GM18499 (cell line): ENCODE results near the gene FCRL5.
"Not testable (repeated sequence)": the region's sequence is repeated elsewhere in the genome, so short reads cannot be mapped to it uniquely, and the experiment has no call there.

ENCODE experiments used
- ATAC-seq: cut with Tn5 transposase; IDR thresholded peaks from one replicate; pipeline ENCODE4 v1.9.1; 2021; ENCODE audit warnings: moderate number of reproducible peaks; ENCODE audit not compliant: insufficient read depth, unreplicated experiment

Gene FCRL5

DNA sequence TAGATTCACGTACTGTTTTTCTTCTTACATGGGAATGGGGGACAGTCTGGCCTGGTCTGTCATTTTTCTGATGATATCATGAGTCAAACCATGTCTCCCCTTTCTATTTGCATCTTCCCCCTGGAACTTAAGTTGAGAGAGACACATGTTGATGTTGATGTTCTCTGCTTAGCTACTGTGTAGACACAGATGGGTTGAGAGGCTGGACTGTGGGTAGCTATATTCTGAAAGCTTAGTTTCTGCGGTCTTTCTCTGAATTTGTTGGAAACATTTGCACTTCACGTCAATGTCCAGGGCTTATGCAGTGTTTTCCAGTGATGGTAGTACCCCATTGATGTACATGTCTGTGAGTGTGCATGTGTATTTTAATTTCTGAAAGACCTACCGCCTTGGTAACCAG, 58.2 kb downstream of the FCRL5 start:
- ATAC-seq = no peak

DNA sequence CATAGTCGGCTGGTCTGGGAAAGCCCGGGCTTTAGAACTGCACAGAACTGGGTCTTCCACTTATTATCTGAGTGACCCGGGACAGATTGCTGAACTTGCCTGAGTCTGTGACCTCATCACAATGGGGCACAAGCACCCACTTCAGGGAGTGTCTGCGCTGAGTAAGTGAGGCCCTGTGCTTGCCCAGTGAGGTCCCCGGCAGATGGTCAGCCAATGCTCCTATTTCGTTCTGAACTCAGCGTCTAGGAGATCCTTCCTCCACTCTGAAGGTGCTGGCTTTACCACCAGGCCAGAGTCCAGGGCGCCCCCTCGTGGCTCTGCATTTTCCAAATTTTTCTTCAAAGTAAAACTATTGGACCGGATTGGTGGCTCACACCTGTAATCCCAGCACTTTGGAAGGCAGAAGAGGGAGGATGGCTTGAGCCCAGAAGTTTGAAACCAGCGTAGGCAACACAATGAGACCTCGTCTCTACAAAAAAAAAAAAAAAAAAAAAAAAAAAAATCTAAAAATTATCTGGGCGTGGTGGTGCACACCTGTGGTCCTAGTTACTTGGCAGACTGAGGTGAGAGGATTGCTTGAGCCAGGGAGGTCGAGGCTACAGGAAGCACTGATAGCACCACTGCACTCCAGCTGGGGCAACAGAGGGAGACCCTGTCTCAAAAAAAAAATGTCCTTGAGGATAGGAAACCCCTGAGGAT, 61.7 kb downstream of the FCRL5 start:
- no peak for ATAC-seq

DNA sequence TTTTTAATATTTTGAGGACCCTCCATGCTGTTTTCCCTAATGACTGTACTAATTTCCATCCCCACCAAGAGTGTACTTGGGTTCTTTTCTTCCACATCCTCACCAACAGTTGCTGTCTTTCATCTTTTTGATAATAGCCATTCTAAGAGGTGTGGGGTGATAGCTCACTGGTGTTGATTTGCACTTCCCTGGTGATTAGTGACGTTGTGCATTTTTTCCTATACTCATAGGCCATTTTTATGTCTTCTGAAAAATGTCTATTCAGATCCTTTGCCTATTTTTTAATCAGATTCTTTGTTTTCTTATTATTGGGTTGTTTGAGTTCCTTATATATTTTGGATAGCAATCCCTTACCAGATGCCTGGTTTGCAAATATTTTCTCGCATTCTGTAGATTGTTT, 64.2 kb downstream of the FCRL5 start:
- no peak for ATAC-seq

DNA sequence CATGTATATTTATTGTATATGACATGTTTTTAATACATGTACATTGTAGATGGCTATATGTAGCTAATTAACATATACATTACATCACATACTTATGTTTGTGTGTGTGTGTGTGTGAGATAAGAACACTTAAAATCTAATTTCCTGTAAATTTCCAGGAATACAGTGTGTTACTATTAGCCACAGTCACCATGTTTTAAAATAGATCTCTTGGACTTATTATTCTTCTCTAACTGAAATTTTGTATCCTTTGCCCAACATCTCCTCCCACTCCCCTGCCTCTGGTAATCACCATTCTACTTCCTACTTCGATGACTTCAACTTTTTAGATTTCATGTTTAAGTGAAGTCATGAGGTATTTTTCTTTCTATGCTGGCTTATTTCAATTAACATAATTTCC, 64.8 kb downstream of the FCRL5 start:
- no peak for ATAC-seq

DNA sequence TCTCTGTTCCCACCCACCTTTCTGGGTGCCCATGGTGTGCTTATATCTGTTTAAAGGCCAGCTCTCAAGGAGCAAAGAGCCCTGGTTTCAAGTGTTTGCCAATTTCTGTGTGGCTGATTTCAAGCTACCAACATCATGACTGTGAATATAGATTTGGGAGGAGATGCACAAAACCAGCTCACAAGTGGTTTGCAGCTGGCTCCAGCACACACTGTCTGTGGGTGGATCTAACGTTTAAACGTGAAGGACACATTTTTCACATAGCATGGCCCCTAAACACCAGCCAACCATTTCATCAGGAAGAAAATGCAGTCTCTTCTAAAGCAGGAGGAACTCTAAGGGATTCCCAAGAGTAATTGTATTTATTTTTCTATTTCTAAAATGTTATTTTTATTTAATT, 65.2 kb downstream of the FCRL5 start:
- no peak for ATAC-seq

DNA sequence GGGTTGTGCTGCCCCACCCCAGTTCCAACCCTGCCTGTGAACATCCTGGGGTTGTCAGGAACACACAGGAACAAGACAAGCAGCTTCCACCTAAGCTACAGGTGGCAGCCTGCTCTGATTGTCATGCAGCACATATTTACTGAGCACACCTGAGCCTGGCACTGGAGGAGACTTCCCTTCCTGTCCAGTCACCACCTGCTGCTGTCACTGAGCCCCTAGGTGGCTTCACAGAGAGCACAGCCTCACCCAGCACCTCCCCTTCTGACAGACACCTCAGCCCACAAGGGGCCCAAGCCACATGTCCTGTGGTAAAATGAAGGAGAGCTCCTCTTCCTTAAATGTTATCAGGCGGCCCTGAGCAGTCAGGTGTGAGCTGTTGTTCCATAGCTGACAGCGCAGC, 65.9 kb downstream of the FCRL5 start:
- ATAC-seq = not testable (repeated sequence)

DNA sequence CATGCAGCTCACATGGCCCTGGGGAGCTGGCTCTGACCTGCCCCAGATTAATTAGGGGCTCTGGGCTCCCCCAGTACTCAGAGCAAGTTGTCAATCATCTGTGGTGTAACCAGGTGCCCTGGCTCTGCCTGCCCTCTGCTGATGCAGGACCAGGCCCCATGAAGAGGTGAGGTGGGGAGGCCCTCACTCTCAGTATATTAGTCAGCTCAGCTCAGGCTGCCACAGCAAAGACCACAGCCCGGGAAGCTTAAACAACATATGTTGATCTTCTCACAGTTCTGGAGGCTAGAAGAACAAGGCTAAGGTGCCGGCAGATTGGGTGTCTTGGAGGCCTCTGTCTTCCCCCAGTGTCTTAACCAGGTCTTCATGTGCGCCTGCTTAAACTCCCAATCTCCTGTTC, 66.5 kb downstream of the FCRL5 start:
- ATAC-seq = no peak

DNA sequence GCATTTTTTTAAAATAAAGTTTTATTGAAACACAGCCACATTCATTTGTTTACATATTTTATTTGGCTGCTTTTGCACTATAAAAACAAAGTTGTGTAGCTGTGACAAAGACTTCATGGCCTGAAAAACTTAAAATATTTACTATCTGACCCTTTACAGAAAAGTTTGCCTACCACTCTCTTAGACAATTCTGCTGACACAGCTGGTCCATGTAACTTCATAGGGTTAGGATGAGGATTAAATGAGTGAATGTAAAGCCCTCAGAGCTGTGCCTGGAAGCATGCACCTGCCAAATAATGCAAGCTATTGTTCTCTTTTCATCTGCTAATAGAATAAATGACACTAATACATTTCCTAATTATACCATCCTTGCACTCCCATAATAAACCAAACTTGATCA, 67.7 kb downstream of the FCRL5 start:
- no peak for ATAC-seq

DNA sequence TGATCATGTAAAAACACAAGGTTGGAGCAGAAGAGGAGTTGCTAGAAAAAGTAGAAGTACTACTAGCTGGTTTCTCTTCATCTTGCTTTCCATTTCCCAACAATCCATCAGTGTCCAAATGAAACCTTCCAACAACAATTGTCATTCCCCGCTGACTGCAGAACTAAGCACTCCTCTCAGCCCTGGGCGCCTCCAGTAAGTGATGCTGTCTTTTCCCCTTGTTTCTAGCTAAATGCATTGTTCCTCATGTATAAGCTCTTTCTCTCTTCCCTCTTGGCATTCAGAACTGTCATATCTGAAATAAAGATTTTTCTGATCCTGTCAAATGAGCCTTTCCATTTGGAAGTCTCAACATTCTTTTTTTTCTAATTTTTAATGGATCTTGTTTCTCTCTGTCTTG, 68.7 kb downstream of the FCRL5 start:
- ATAC-seq = no peak

DNA sequence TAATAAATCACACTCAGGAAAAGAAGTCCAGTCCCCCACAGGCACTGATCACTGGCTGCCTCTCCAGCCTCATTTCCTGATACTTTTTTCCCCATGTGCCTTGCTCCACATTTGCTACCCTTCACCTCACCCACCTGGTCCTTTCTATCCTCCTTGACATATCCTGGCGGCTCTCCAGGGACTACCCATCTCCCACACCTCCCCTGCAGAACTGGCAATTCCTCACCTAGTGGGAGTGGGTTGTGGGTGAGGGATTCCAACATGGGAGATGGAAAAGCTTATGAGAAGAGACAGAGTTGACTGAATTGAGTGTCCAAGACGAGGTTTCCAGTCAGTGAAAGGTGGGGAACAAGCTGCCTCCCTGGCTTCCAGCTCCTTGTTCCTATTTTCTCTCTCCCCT, 69.6 kb downstream of the FCRL5 start:
- ATAC-seq = no peak

DNA sequence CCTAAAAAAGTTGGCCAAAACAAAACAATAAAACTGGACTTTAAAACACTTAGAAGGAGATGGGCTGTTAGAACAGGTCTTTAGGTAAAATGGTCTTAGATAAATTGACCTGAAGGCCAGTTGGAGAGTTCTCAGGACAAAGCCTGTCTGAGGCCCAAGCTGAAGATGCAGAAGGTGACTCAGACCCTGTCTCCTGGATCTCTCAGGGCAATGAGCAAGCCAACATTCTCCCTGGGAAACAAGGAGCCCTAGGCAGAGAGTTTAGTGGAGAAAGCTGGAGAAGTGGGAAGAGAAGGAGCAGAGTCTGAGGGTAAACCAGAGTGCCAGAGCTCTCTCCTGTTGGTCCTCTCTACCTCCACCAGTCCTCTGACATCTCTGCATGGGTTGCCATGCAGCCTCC, 70.1 kb downstream of the FCRL5 start:
- ATAC-seq = no peak

DNA sequence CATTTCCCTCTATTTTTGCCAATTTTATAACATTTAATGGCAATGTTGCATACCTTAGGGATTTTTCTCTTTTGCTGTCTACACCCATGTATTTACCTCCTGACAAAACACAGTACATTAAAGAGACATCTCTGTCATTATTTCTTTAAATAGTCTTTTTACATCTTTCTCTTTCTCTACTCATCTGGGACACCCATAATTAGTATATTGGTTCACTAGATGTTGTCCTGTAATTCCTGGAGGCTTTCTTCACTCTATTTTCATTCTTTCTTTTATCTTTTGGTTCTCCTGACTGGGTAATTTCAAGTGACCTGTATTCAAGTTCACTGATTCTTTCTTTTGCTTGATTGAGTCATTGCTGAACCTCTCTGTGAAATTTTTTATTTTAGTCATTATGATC, 74.3 kb downstream of the FCRL5 start:
- ATAC-seq = no peak

DNA sequence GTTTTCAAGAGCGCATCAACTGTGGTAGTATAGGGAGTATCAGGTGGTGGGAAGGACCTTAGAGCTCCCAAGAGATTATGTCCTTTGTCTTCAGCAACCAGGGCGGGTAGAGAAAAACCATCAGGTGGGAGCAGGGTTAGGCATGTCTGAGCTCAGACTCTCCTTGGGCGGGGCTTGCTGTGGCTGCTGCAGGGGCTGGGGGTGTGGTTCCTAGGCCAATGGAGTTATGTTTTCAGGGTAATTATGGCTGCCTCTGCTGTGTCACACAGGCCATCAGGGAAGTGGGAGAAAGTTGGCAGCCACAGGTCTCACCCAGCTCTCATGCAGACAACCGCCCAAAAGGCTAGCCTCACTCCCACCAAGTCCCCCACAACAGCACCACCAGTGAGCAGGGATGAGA, 74.9 kb downstream of the FCRL5 start:
- ATAC-seq = no peak

DNA sequence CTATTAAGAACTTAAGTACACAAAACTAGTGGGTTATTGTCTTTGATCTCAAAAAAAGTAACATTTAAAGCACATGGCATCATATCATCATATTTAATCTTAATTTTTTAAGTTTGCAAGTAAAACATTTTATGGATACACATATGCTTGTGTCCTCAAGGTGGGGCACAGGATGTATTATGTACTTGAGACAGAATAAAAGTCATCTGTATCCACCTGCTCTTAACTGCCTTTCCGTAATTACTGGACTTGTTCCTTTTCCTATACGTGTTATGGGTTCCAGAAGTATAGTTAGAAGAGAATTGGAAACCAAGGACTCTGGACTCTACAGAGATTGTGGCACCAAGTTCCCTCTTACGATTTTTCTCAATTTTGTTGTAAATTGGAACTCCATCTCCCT, 79.4 kb downstream of the FCRL5 start:
- no peak for ATAC-seq

DNA sequence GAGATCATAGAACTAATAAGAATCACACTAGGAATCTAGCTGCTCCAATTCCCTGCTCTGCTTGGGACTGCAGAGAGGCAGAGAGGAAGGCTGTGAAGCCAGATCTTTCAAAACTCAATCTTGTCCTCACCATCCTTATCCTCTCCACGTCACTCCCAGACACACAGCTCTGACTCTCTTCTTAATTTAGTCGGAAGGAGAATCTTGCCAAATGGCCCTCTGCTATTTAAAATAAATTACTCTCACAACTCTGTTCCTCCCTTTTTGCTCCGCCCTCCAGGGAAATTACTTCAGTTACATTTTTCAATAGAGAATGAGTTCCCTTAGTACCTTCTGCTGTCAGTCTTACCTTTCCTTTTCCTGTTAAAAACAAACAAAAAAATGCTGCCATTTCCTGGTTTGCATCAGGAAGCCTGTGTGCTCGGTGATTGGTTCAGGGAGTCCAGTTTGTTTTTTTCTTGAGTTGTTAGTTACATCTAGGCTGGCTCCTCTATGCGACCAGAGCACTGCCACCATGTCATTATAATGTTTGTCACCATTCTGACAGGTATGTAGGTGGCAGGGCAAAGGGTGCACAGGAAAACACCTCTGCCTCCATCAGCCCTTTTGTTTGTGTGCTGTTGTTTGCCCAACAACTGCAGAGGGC, 80.1 kb downstream of the FCRL5 start:
- ATAC-seq = no peak

DNA sequence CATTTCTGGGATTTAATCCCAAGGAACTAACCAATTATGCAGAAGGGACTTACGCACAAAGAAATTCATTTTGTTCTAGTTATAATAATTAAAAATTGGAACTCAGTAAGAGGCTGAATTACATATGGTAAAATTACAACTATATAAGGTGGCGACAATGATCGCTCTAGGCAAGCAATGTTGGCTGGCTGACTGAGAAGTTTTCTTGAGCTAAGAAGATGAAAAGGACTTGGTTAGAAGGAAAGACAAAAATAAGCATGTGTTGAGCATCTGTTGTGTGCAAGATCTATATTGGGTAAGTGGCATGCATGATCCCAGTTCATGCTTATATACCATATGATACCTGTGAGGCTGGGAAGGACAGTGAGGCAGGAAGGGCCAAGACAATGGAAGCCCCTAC, 80.8 kb downstream of the FCRL5 start:
- ATAC-seq = no peak

DNA sequence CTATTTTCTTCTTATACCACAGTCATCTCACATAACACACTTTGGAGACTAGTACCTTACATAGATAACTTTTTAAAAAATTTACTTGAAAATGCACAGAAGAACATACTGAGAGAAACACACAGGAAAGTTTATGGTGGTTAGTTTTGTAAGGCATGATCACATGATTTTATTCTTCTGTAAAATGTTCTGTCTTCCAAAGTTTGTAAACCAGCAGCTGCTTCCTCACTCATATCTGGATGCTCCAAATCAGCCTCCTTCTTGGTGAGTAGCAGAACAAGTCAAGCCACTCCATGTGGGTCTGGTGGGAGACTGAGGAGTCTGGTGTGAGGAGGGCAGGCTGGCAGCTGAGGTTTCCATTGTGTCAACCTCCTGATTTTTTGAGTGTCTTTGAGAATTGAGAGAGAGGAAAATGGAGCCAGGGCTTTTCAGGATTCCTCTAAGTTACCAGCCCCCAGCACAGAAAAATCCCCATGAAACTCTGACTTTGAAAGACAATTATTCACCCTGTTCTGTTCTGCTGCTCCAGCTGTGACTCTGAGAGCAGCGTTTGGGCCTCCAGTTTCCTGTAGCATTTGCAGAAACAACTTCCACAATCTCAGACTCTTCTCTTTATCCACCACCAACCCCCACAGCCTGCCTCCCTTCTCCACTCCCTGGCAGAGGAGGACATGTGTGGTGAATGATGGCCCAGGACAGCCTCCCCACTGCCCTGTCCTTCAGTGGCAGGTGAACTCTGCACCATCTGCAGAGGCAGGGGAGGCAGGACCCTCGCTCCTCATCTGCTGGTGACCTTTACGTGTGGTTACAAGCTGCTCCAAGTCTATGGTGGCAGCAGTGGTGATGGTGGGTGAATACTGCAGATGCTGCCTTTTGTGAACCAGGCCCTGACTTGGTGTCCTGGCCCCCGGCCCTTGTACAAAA, 82.3 kb downstream of the FCRL5 start:
- no peak for ATAC-seq

DNA sequence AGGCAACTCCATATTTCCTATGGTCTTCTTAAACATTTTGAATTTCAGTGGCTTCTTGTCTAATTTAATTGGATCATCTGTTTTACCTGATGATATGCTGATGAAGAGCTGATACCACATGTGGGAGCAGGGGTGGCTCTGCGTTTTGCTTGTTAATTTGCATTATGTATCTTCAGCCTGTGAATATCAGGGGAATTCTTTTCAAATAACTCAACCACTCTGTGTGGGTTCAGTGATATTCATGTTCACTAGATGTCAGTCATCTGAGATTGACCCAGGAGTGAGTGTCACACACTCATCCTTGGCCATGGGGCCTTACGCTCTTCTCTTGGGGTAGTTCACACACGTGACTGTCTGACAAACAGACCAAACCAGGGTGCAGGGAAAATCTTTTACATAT, 83.0 kb downstream of the FCRL5 start:
- no peak for ATAC-seq

DNA sequence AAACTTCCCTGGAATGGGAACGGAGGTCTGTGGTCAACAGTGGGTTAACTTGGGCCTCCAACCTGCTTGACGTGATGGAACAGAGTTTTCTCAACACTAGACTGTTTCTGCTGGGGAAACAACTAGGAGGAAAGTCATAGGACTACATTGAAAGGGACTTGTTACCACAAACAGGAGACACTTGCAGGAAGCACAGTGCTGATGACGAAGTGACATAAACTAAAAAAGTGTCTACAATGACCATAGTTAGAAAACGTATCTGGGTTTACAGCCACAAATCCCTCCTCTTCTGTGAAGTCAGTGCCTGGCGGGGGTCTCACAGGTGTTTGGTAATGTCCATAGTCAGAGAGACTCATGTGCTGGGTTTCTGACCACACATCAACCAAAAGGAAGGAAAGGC, 86.3 kb downstream of the FCRL5 start:
- ATAC-seq = no peak
